Stimulated activated CD8-positive, alpha-beta memory T cell treated with anti-CD3 and anti-CD28 coated beads, Interleukin-2, amount 100 ng/mL, for 1 hour (primary cell): ENCODE measurements around the gene RASAL2.
"Not testable (repeated sequence)": the region's sequence is repeated elsewhere in the genome, so short reads cannot be mapped to it uniquely, and the experiment has no call there.

Experiments used
- DNase-seq, 2 donors: peaks; one replicate each; pipeline ENCODE4 v3.0.0-alpha.2; 2020; ENCODE audit warnings: low read depth in 2 of 2

RASAL2 gene

GRCh38 chr1:178490967-178491366 is 397.1 kb downstream of the RASAL2 start:
- DNase-seq: no peak

DNA sequence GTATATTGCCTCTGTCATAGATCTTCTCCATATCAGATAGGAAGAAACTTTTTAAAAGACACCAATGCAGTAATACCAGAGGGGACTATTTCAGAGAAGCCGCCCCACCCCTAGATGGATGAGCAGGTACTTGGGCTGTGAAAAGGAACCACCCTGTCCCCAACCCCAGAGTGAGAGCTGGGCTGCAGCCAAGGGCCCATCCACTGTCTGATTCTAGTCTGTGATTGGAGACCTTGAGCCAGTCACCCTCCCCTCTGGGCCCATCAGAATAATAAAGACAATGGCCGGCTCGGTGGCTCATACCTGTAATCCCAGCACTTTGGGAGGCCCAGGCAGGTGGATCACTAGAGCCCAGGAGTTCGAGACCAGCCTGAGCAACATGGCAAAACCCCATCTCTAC is 397.8 kb downstream of the RASAL2 start:
- DNase-seq: no peak

DNA sequence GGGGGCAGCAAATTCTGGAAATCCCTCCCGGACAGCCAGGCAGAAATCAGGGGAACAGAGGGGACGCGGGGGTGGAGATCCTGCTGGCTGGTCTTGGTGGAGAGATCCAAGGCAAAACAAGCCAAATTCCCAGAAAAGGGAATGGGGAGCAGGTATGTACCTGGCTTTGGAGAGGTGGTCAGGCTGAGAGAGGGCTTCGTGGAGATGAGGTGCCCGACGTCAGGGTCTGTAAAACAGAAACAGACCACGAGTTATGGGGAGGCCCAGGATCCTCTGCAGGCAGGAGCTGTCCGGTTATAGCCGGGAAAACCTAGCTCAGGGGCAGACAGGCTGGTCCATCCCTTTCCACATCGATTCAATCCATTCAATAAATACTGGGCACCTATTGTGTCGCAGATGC is 398.4 kb downstream of the RASAL2 start:
- DNase-seq: no peak

- no peak for DNase-seq
Observed at GRCh38 chr1:178493301-178493741, 399.4 kb downstream of the RASAL2 start.

GRCh38 chr1:178494569-178494971 is 400.7 kb downstream of the RASAL2 start:
- no peak for DNase-seq

- DNase-seq: no peak
Observed at GRCh38 chr1:178495158-178495557, 401.3 kb downstream of the RASAL2 start.

- DNase-seq: no peak
Observed at GRCh38 chr1:178495741-178496409, 402.0 kb downstream of the RASAL2 start.

DNA sequence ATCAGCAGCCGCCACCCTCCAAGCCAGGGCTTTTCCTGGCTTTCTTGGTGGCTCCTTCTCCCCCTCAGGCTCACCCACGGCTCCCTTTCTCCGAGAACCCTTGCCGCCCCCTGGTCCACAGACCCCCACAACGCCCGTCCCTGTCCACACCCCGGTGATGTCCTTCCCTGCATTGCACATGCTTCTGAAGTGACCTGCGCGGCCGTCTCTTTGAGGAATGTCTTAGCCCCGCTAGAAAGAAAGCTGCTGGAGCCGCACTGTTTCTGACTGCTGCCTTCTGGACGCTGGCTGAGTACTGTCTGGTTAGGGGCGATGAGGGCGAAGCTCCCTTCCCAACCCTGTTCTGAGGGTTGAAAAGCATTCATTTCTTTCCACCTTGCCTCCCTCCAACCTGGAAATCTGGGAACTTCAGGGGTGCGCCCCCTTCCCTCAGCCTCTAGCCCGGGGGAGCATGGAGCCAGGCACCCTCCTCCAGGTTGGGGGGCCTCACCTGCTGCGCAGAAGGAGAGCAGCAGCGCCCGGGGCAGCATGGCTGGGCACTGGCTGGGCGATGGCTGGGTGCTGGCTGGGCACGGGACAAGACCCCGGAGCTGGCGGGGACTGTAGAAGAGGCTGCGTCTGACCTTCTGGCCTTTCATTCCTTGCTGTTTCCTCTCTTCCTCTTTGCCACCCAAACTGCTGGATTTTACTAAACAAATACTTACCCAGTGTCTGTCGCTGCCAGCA is 402.7 kb downstream of the RASAL2 start, which contains the start of gene CLEC20A:
TSS of gene CLEC20A (minus strand) at position 555 of the 726 bp plus-strand sequence. CDS start at position 530, 25 bp downstream.
- DNase-seq: no peak

GRCh38 chr1:178497903-178498478 is 404.1 kb downstream of the RASAL2 start:
- DNase-seq: no peak

GRCh38 chr1:178498896-178499675 is 405.2 kb downstream of the RASAL2 start:
- no peak for DNase-seq

GRCh38 chr1:178500091-178500770 is 406.3 kb downstream of the RASAL2 start:
- no peak for DNase-seq

DNA sequence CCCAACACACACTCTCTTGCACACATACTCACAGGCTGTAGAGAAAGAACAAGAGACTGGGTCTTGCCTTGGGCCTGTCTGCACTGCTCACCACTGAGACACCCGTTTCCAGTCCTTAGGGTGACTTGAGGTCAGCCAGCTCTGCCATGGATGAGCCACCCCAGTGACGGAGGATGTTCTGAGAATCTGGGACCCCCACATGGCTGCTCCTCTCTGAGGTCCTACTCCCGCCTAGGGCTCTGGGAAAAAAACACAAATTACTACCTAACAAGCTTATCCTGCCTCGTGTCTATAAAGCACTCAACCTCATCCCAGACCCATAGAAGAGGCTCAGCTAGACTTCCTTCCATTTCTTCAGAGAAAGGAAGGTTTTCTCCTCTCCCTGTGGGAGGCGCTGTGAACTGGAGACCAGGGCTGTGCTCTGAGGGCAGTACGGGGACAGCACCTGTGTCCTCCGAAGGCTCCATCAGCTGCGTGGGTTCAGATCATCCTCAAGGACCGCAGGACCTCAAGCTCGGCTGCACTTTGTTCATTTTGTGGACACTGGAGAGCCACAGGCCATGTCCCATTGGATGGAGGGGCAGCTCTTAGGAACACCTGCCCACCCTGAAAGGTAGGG is 407.1 kb downstream of the RASAL2 start:
- no peak for DNase-seq

DNA sequence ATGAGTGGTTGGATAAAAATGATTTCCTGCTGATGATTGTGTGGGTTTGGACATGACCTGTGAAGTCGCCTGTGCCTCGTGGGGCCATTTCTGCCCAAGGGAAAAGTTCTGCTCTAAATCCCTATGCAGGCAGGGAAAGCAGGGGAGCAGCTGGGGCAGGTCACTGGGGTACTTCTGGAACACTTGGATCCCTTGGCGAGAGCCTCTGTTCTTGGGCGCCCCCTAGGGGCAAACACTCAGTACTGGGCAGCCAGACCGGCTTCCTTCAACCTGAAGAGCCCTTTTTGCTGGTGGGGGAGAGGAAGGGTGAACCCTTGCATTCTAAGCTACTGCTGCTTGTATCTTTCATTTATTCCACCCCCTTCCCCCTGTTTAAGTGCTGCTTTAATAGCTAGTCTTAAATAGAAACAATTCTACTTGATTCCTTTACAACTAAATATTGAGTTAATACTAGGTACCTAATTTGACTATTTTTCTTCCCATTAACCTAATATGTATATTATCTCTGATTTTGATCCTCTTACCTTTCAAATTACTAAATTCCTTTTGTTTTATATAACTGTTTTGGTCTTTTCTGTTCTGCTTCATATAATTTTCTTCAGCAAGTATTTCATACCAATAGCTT is 407.9 kb downstream of the RASAL2 start:
- peak in 1 of 2 donors; percentile 16 for DNase-seq

GRCh38 chr1:178502330-178502714 is 408.4 kb downstream of the RASAL2 start:
- no peak for DNase-seq

GRCh38 chr1:178502856-178503255 is 409.0 kb downstream of the RASAL2 start:
- DNase-seq: no peak

DNA sequence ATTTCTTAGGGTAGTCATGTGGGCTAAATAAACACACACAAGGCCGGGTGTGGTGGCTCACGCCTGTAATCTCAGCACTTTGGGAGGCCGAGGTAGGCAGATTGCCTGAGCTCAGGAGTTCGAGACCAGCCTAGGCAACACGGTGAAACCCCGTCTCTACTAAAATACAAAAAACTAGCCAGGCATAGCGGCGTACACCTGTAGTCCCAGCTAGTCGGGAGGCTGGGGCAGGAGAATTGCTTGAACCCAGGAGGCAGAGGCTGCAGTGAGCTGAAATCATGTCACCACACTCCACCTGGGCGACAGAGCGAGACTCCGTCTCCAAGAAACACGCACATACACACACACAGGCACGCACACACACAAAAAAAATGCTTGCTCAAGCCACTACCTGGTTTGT is 409.4 kb downstream of the RASAL2 start:
- not testable (repeated sequence) for DNase-seq

DNA sequence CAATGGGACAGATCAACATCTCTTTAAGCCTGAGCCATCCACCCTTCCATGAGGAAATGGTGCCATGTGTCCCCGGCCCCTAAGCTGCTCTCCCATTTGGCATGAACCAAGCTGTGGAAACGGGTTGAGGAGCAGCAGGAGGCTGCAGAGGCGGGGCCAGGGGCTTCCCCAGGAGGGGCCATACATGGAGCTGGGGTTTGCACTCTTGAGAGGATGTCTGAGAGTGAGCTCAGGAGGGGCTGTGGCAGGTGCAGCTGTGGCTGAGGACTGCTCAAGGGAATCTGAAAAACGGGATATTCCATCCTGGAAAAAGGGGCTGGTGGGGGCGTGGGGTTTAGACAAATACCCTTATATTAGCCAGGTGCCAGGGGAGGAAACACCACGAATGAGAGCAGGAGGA is 409.9 kb downstream of the RASAL2 start:
- no peak for DNase-seq

- no peak for DNase-seq
Observed at GRCh38 chr1:178504286-178504685, 410.4 kb downstream of the RASAL2 start.

- no peak for DNase-seq
Observed at GRCh38 chr1:178506177-178506576, 412.3 kb downstream of the RASAL2 start.

GRCh38 chr1:178506669-178507068 is 412.8 kb downstream of the RASAL2 start:
- no peak for DNase-seq
